Measurements from ENCODE around the gene CACNA1B. TPM values are rescaled to one million over a fixed set of nuclear protein-coding genes. Genes with fewer than 3 reads are reported as not detected.

The CACNA1B gene
- total and polyA plus RNA-seq, 2 of the 4 experiments (the other 2 are of a cell fraction) = 0.02 TPM; not detected in 1

DNA sequence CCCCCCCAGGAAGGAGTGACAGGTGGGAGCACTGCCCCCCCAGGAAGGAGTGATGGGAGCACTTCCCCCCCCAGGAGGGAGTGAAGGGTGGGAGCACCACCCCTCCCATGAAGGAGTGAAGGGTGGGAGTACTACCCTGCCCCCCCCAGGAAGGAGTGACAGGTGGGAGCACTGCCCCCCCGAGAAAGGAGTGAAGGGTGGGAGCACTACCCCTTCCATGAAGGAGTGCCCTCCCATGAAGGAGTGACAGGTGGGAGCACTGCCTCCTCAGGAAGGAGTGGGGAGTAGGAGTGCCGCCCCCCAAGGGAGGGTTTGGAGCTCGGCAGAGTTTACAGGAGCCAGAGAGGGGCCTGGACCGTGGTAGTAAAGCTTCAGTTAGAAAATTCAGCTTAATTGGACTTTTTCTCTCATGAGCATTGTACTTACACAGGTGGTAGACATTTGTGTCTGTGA lies 100.7 kb downstream of the CACNA1B start:
- Histone ChIP-seq H3K4ac (ENCODE audit: low read depth, low read length) (no peak overlapping the region), H2BK20ac (ENCODE audit: low read depth, low read length) (no peak overlapping the region), H3K14ac (replicated peaks; ENCODE audit: low read depth, low read length) (no peak overlapping the region), H2AK9ac (replicated peaks; ENCODE audit: low read depth, low read length, poor library complexity) (no peak overlapping the region), H3K56ac (ENCODE audit: extremely low read depth, insufficient read depth, low read length) (no peak overlapping the region), H2BK5ac (ENCODE audit: low read depth, low read length, poor library complexity, severe bottlenecking) (no peak overlapping the region), H3K9ac (ENCODE audit: low read depth, low read length) (no peak overlapping the region), H2AFZ (replicated peaks; ENCODE audit: low read length, poor library complexity) (no peak overlapping the region), H2AK5ac (ENCODE audit: low read depth, low read length) (no peak overlapping the region), H3K27ac (ENCODE audit: insufficient read depth, low read length) (no peak overlapping the region), H2BK120ac (ENCODE audit: low read depth, low read length) (no peak overlapping the region), H3K36me3 (ENCODE audit: control insufficient read depth, insufficient read depth, low read length) (no peaks in the 10 kb centered on the region), H3K4me1 (ENCODE audit: control insufficient read depth, insufficient read depth, low read length) (no peaks in the 10 kb centered on the region), H3K4me2 (ENCODE audit: low read depth, low read length) (no peak overlapping the region), H3K9me3 (ENCODE audit: control insufficient read depth, insufficient read depth, low read length) (peaks cover 42% of the 10 kb centered on the region), H3K27me3 (ENCODE audit: control insufficient read depth, insufficient read depth, low read length) (no peaks in the 10 kb centered on the region), H3K23ac (ENCODE audit: low read depth, low read length) (no peak overlapping the region), H2BK15ac (ENCODE audit: low read depth, low read length) (no peak overlapping the region), H4K91ac (ENCODE audit: insufficient read depth, low read depth, low read length) (no peak overlapping the region), H3K18ac (ENCODE audit: low read depth, low read length) (no peak overlapping the region), H4K5ac (ENCODE audit: low read depth, low read length) (no peak overlapping the region), H4K20me1 (ENCODE audit: insufficient read depth, low read length) (no peaks in the 10 kb centered on the region), H4K8ac (ENCODE audit: low read depth in 2 of 2, low read length in 2 of 2) (no peak overlapping the region), H3K79me1 (ENCODE audit: low read depth in 1 of 2, low read length in 2 of 2) (no peaks in the 10 kb centered on the region), H3K9me1 (ENCODE audit: insufficient read depth, low read length) (no peaks in the 10 kb centered on the region), H3K4me3 (ENCODE audit: insufficient read depth, low read depth, low read length) (no peak overlapping the region)
- ChIA-PET POLR2A (ENCODE audit: unreplicated experiment) (no interaction called here), CTCF (interaction anchor here (0.5 kb wide), 1 partner anchor 24 kb away, joined by 3 read pairs; no protein-coding TSS in a partner anchor)
- in situ Hi-C loops (cut with MboI; ENCODE audit: low sequenced_read_pairs) (no loop called here), dilution Hi-C loops (cut with HindIII; ENCODE audit: low sequenced_read_pairs, unreplicated experiment) (no loop called here), intact Hi-C loops (cut with micrococcal nuclease) (no loop called here)
- DNase-seq (no peak), ATAC-seq (ENCODE audit: low read depth) (no peak)
- no TSS peak for BruUV-seq (replicated peaks)
- TF ChIP-seq RFX5 (IDR thresholded peaks at IDR 0.05; ENCODE audit: low read depth, low read length) (no peak), POLR2A (IDR thresholded peaks at IDR 0.05; ENCODE audit: low read depth, low read length) (no peak), SMC3 (IDR thresholded peaks at IDR 0.05; ENCODE audit: low read depth, low read length) (no peak), USF2 (IDR thresholded peaks at IDR 0.05; ENCODE audit: low read depth, low read length) (no peak), CHD1 (IDR thresholded peaks at IDR 0.05; ENCODE audit: low read depth, low read length) (no peak), BHLHE40 (IDR thresholded peaks at IDR 0.05; ENCODE audit: low read depth, low read length) (no peak), MXI1 (IDR thresholded peaks at IDR 0.05; ENCODE audit: borderline replicate concordance, low read depth, low read length) (no peak)
- TF ChIP-seq, protein P1, sequence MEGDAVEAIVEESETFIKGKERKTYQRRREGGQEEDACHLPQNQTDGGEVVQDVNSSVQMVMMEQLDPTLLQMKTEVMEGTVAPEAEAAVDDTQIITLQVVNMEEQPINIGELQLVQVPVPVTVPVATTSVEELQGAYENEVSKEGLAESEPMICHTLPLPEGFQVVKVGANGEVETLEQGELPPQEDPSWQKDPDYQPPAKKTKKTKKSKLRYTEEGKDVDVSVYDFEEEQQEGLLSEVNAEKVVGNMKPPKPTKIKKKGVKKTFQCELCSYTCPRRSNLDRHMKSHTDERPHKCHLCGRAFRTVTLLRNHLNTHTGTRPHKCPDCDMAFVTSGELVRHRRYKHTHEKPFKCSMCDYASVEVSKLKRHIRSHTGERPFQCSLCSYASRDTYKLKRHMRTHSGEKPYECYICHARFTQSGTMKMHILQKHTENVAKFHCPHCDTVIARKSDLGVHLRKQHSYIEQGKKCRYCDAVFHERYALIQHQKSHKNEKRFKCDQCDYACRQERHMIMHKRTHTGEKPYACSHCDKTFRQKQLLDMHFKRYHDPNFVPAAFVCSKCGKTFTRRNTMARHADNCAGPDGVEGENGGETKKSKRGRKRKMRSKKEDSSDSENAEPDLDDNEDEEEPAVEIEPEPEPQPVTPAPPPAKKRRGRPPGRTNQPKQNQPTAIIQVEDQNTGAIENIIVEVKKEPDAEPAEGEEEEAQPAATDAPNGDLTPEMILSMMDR (conservative IDR thresholded peaks at IDR 0.05; ENCODE audit: low read depth, low read length) = no peak
- WGBS, 2 experiments (ENCODE audit: extremely low coverage in 2 of 2, insufficient read length in 1 of 2) = no CpG with 5 or more reads among the region's 4 CpGs

Measured in IMR-90 (cell line).